H1 (cell line): ENCODE results near the gene OR5AS1. TPM values are rescaled to one million over a fixed set of nuclear protein-coding genes. Genes with fewer than 3 reads are reported as not detected.

ENCODE experiments used
- CTCF ChIA-PET: fragments of 300-600 bp; sonication (Branson Sonifier 250); formaldehyde crosslinking; loops from one replicate; lab custom pipeline; 2021; ENCODE audit not compliant: partially characterized antibody; lab: Charles Lee
- POLR2A ChIA-PET: fragments of 300-600 bp; sonication (Branson Sonifier 250); formaldehyde crosslinking; loops from one replicate; lab custom pipeline; 2021; ENCODE audit warnings: inconsistent platforms; ENCODE audit not compliant: partially characterized antibody; lab: Charles Lee
- DNase-seq, 2 experiments: peaks; one replicate each; pipeline versions ENCODE4 v3.0.0 to v3.0.0-alpha.2; 2010 to 2022; ENCODE audit warnings: low spot score in 2 of 2, low read depth in 1 of 2, mixed read lengths in 1 of 2
- FAIRE-seq: peaks from 2 replicates; lab custom pipeline; 2011; peaks lifted over from hg19 to GRCh38; lab: Jason Lieb, UNC
- H2AFZ ChIP-seq: 2 replicates; pipeline ENCODE4 v1.8.1; 2012; ENCODE audit warnings: low read length, inconsistent platforms
- H2AK5ac ChIP-seq: 2 replicates; pipeline ENCODE4 v1.6.1; 2013; ENCODE audit warnings: low read depth, low read length
- H2BK120ac ChIP-seq: replicated peaks from 2 replicates; pipeline ENCODE3; 2013; ENCODE audit warnings: low read depth, low read length, inconsistent platforms
- H2BK12ac ChIP-seq: 2 replicates; pipeline ENCODE4 v1.6.1; 2013; ENCODE audit warnings: low read depth, low read length
- H2BK15ac ChIP-seq: 2 replicates; pipeline ENCODE4 v1.6.1; 2013; ENCODE audit warnings: low read length
- H2BK20ac ChIP-seq: 2 replicates; pipeline ENCODE4 v1.6.1; 2013; ENCODE audit warnings: low read length
- H2BK5ac ChIP-seq: 2 replicates; pipeline ENCODE4 v1.6.1; 2013; ENCODE audit warnings: low read depth, low read length
- H3K14ac ChIP-seq: 2 replicates; pipeline ENCODE4 v1.6.1; 2013; ENCODE audit warnings: inconsistent platforms; ENCODE audit not compliant: insufficient read length
- H3K18ac ChIP-seq: 2 replicates; pipeline ENCODE4 v1.6.1; 2013; ENCODE audit warnings: low read length; ENCODE audit errors: extremely low read depth
- H3K23ac ChIP-seq: 2 replicates; pipeline ENCODE4 v1.6.1; 2013; ENCODE audit warnings: inconsistent platforms; ENCODE audit not compliant: insufficient read length
- H3K23me2 ChIP-seq: 2 replicates; pipeline ENCODE4 v1.6.1; 2013; ENCODE audit warnings: low read depth, low read length
- H3K27ac ChIP-seq: 2 replicates; pipeline ENCODE4 v1.6.1; 2011; ENCODE audit warnings: low read depth, low read length, inconsistent platforms
- H3K27me3 ChIP-seq, 4 experiments: replicated peaks in 1 of 4; 1 replicate in 1 of 4; 2 replicates in 3 of 4; pipeline versions ENCODE4 v1.6.1 to v1.8.1; 2011 to 2013; ENCODE audit warnings: low read length in 3 of 4, mild to moderate bottlenecking in 3 of 4, inconsistent platforms in 2 of 4, mixed read lengths in 2 of 4, moderate library complexity in 1 of 4; ENCODE audit not compliant: control insufficient read depth in 3 of 4, insufficient read depth in 3 of 4; ENCODE audit errors: extremely low read depth in 1 of 4
- H3K36me3 ChIP-seq, 4 experiments: 2 replicates each; pipeline versions ENCODE4 v1.6.1 to v1.8.1; 2011 to 2013; ENCODE audit warnings: mild to moderate bottlenecking in 4 of 4, low read length in 3 of 4, moderate library complexity in 2 of 4, control low read depth in 1 of 4, inconsistent platforms in 1 of 4; ENCODE audit not compliant: insufficient read depth in 4 of 4, control insufficient read depth in 2 of 4
- H3K4ac ChIP-seq: replicated peaks from 2 replicates; pipeline ENCODE3; 2013; ENCODE audit warnings: low read length, low read depth, mixed read lengths, inconsistent platforms; ENCODE audit not compliant: insufficient read length
- H3K4me1 ChIP-seq, 4 experiments: replicated peaks in 1 of 4; 1 replicate in 1 of 4; 2 replicates in 3 of 4; pipeline versions ENCODE4 v1.6.1 to v1.8.1; 2011 to 2013; ENCODE audit warnings: low read length in 3 of 4, inconsistent platforms in 2 of 4, mixed read lengths in 1 of 4; ENCODE audit not compliant: insufficient read depth in 4 of 4, control insufficient read depth in 3 of 4
- H3K4me2 ChIP-seq, 2 experiments: 2 replicates each; pipeline versions ENCODE4 v1.6.1 to v1.8.1; 2011 to 2013; ENCODE audit warnings: low read depth in 2 of 2, low read length in 2 of 2, control low read depth in 1 of 2, inconsistent platforms in 1 of 2, mild to moderate bottlenecking in 1 of 2; ENCODE audit not compliant: insufficient read depth in 1 of 2
- H3K4me3 ChIP-seq, 4 experiments: fragments of 200-600, 300-600 bp in 1 of 4; sonication (generic), shearing (Covaris generic), sonication (Bioruptor Twin) in 1 of 4; 2 replicates each; pipeline versions ENCODE4 v1.5.1 to v1.8.1; 2011 to 2016; ENCODE audit warnings: low read length in 4 of 4, low read depth in 3 of 4, control low read depth in 2 of 4, inconsistent platforms in 2 of 4, mild to moderate bottlenecking in 2 of 4, mixed read lengths in 1 of 4, moderate library complexity in 1 of 4; ENCODE audit not compliant: insufficient read depth in 2 of 4; ENCODE audit errors: extremely low read depth in 1 of 4
- H3K56ac ChIP-seq: replicated peaks from 2 replicates; pipeline ENCODE3; 2013; ENCODE audit warnings: low read depth, mild to moderate bottlenecking, mixed read lengths, low read length, inconsistent platforms; ENCODE audit not compliant: insufficient read length
- H3K79me1 ChIP-seq: 2 replicates; pipeline ENCODE4 v1.6.1; 2013; ENCODE audit warnings: low read depth, low read length, control low read depth
- H3K79me2 ChIP-seq, 2 experiments: 2 replicates each; pipeline versions ENCODE4 v1.6.1 to v1.8.1; 2012 to 2013; ENCODE audit warnings: low read length in 2 of 2, mild to moderate bottlenecking in 2 of 2, inconsistent platforms in 1 of 2; ENCODE audit not compliant: insufficient read depth in 2 of 2, control insufficient read depth in 1 of 2
- H3K9ac ChIP-seq, 4 experiments: replicated peaks in 1 of 4; 1 replicate in 1 of 4; 2 replicates in 3 of 4; pipeline versions ENCODE4 v1.6.1 to v1.8.1; 2011 to 2013; ENCODE audit warnings: low read depth in 3 of 4, low read length in 3 of 4, control low read depth in 2 of 4, mild to moderate bottlenecking in 2 of 4, moderate library complexity in 2 of 4, inconsistent platforms in 1 of 4; ENCODE audit errors: extremely low read depth in 1 of 4
- H3K9me3 ChIP-seq, 2 experiments: 2 replicates each; pipeline versions ENCODE4 v1.6.1 to v1.8.1; 2012 to 2013; ENCODE audit warnings: mild to moderate bottlenecking in 2 of 2, moderate library complexity in 2 of 2, control low read depth in 1 of 2, inconsistent platforms in 1 of 2, low read depth in 1 of 2, low read length in 1 of 2, mixed read lengths in 1 of 2; ENCODE audit not compliant: insufficient read depth in 2 of 2
- H4K20me1 ChIP-seq, 2 experiments: replicated peaks in 1 of 2; 2 replicates each; pipeline versions ENCODE3 to v1.8.1; 2011 to 2013; ENCODE audit warnings: inconsistent platforms in 2 of 2, low read length in 2 of 2, mild to moderate bottlenecking in 1 of 2; ENCODE audit not compliant: insufficient read depth in 2 of 2, control insufficient read depth in 1 of 2
- H4K5ac ChIP-seq: 2 replicates; pipeline ENCODE4 v1.6.1; 2013; ENCODE audit warnings: low read length, low read depth, mixed read lengths, inconsistent platforms; ENCODE audit not compliant: insufficient read length
- H4K8ac ChIP-seq: 2 replicates; pipeline ENCODE4 v1.8.0; 2013; ENCODE audit warnings: mild to moderate bottlenecking, moderate library complexity, low read length, inconsistent platforms; ENCODE audit not compliant: insufficient read depth; ENCODE audit errors: extremely low read depth
- H4K91ac ChIP-seq: replicated peaks from 2 replicates; pipeline ENCODE3; 2013; ENCODE audit warnings: low read length, mixed read lengths, inconsistent platforms; ENCODE audit not compliant: insufficient read length
- PHF8 ChIP-seq: fragments of 200-600 bp; sonication (generic); conservative IDR thresholded peaks from 2 replicates; pipeline ENCODE4 v1.7.1; 2012; ENCODE audit warnings: low read depth, mild to moderate bottlenecking, inconsistent platforms, low read length, moderate library complexity
- SIX5 ChIP-seq: IDR thresholded peaks from 2 replicates; pipeline ENCODE4 v1.6.1; 2011; ENCODE audit warnings: mild to moderate bottlenecking, low read depth, low read length
- polyA plus RNA-seq, 7 experiments: library from polyadenylated mRNA; depleted of rRNA in 3 of 7; stranded (reverse) in 5 of 7; unstranded in 2 of 7; fragments of >200 nt in 5 of 7; fragments of 200-250 nt in 2 of 7; gene quantifications; 1 replicate in 5 of 7; 2 replicates in 1 of 7; 4 replicates in 1 of 7; pipeline versions ENCODE4 v1.2.1 to v1.2.3, GENCODE V29; 2011 to 2013; ENCODE audit warnings: missing spikeins in 2 of 7, mixed read lengths in 2 of 7
- total RNA-seq: library from RNA; stranded (reverse); fragmentation: NEBNext Ultra II Directional; extraction: Animal tissue kit (Norgen Biotek cat#: 25700); gene quantifications from 2 replicates; pipeline ENCODE4 v1.2.1, GENCODE V29; 2021

OR5AS1 gene
- total and polyA plus RNA-seq, 2 of the 8 experiments (the other 6 are each of a cell fraction or from before 2014, with no cell fraction given): not detected

- H3K4me3 ChIP-seq: no peak overlapping the region
- POLR2A ChIA-PET: no interaction called here
- no peak overlapping the region for H3K4ac ChIP-seq
- TF ChIP-seq SIX5 (no peak), PHF8 (no peak)
Measured at GRCh38 chr11:56010716-56011115, 16.7 kb upstream of the OR5AS1 start.

More at GRCh38 chr11:56010716-56011115, 16.7 kb upstream of the OR5AS1 start:
- no peak overlapping the region for H3K4me2 ChIP-seq
- no peak overlapping the region for H2BK5ac ChIP-seq
- no peak overlapping the region for H3K14ac ChIP-seq
- H2AFZ ChIP-seq: no peak overlapping the region; the same call in 1 of the 2 replicates
- no peaks in the 10 kb centered on the region for H3K79me1 ChIP-seq
- H4K5ac ChIP-seq: no peak overlapping the region
- H3K27me3 ChIP-seq: no peaks in the 10 kb centered on the region
- CTCF ChIA-PET: no interaction called here
- H2BK15ac ChIP-seq: no peak overlapping the region
- FAIRE-seq (no peak), DNase-seq (no peak)
- H2BK12ac ChIP-seq: no peak overlapping the region
- H3K9me3 ChIP-seq: 0 out of 4 replicates have a peak, but pooled peaks cover 0 to 4% of the 10 kb centered on the region in 2 experiments
- H3K4me1 ChIP-seq: no peaks in the 10 kb centered on the region
- no peak overlapping the region for H3K56ac ChIP-seq
- no peak overlapping the region for H3K9ac ChIP-seq
- no peaks in the 10 kb centered on the region for H4K20me1 ChIP-seq
- no peak overlapping the region for H2AK5ac ChIP-seq
- no peak overlapping the region for H3K18ac ChIP-seq
- H3K79me2 ChIP-seq: no peaks in the 10 kb centered on the region
- H3K36me3 ChIP-seq: no peaks in the 10 kb centered on the region
- H2BK20ac ChIP-seq: no peak overlapping the region
- no peak overlapping the region for H4K8ac ChIP-seq
- no peak overlapping the region for H3K23ac ChIP-seq
- H3K27ac ChIP-seq: no peak overlapping the region
- no peak overlapping the region for H4K91ac ChIP-seq
- H2BK120ac ChIP-seq: no peak overlapping the region
- no peaks in the 10 kb centered on the region for H3K23me2 ChIP-seq
